ENCODE data around the gene FAAP100. TPM values are rescaled to one million over a fixed set of nuclear protein-coding genes. Genes with fewer than 3 reads are reported as not detected.
"Not testable (repeated sequence)": the region's sequence is repeated elsewhere in the genome, so short reads cannot be mapped to it uniquely, and the experiment has no call there.

The FAAP100 gene
- 12.7 TPM for polyA plus RNA-seq (2012; ENCODE audit: low read depth, missing spikeins)

GRCh38 chr17:81552244-81553017 is at the start of gene FAAP100:
FAAP100 (minus strand) TSS chr17:81552353; CDS start chr17:81552330, 23 bp downstream.
- FAIRE-seq (peak; percentile 81), DNase-seq (ENCODE audit: insufficient read length, low spot score) (peak; percentile 97)
- 0 out of 2 replicates have a peak, but pooled peaks have one; percentile 19 for TF ChIP-seq POU2F2 (IDR thresholded peaks at IDR 0.05; ENCODE audit: low read depth, low read length)
- no peak for TF ChIP-seq SPI1 (IDR thresholded peaks at IDR 0.05; ENCODE audit: low read depth, low read length)
- TF ChIP-seq TAF1 (IDR thresholded peaks at IDR 0.05; ENCODE audit: low read depth, low read length): peak; percentile 91
- peak; percentile 45 for TF ChIP-seq POLR2AphosphoS5 (IDR thresholded peaks at IDR 0.05; ENCODE audit: low read depth, low read length)
- TF ChIP-seq POLR2A (IDR thresholded peaks at IDR 0.05; ENCODE audit: low read depth, low read length): peak; percentile 77

GRCh38 chr17:81601525-81602120 is 49.5 kb upstream of the FAAP100 start:
- DNase-seq (ENCODE audit: insufficient read length, low spot score) (peak; percentile 55), FAIRE-seq (peak; percentile 47)
- TF ChIP-seq SPI1 (IDR thresholded peaks at IDR 0.05; ENCODE audit: low read depth, low read length) (no peak), POLR2A (IDR thresholded peaks at IDR 0.05; ENCODE audit: low read depth, low read length) (no peak), POLR2AphosphoS5 (IDR thresholded peaks at IDR 0.05; ENCODE audit: low read depth, low read length) (no peak), POU2F2 (IDR thresholded peaks at IDR 0.05; ENCODE audit: low read depth, low read length) (no peak), TAF1 (IDR thresholded peaks at IDR 0.05; ENCODE audit: low read depth, low read length) (no peak), PAX5 (IDR thresholded peaks at IDR 0.05; ENCODE audit: insufficient read depth, low read length, severe bottlenecking) (no peak)

- DNase-seq (ENCODE audit: insufficient read length, low spot score) (no peak), FAIRE-seq (no peak)
- TF ChIP-seq TAF1 (IDR thresholded peaks at IDR 0.05; ENCODE audit: low read depth, low read length) (no peak), POLR2A (IDR thresholded peaks at IDR 0.05; ENCODE audit: low read depth, low read length) (no peak)
Observed at GRCh38 chr17:81599719-81600486, 47.8 kb upstream of the FAAP100 start.

- TF ChIP-seq POLR2AphosphoS5 (IDR thresholded peaks at IDR 0.05; ENCODE audit: low read depth, low read length) (no peak), TAF1 (IDR thresholded peaks at IDR 0.05; ENCODE audit: low read depth, low read length) (no peak), PAX5 (IDR thresholded peaks at IDR 0.05; ENCODE audit: insufficient read depth, low read length, severe bottlenecking) (no peak), POU2F2 (IDR thresholded peaks at IDR 0.05; ENCODE audit: low read depth, low read length) (no peak), SPI1 (IDR thresholded peaks at IDR 0.05; ENCODE audit: low read depth, low read length) (no peak), POLR2A (IDR thresholded peaks at IDR 0.05; ENCODE audit: low read depth, low read length) (no peak)
- no peak for DNase-seq (ENCODE audit: insufficient read length, low spot score)
- no peak for FAIRE-seq
Observed at GRCh38 chr17:81593105-81593871, 41.1 kb upstream of the FAAP100 start.

- DNase-seq (ENCODE audit: insufficient read length, low spot score) (no peak), FAIRE-seq (no peak)
- TF ChIP-seq PAX5 (IDR thresholded peaks at IDR 0.05; ENCODE audit: insufficient read depth, low read length, severe bottlenecking) (no peak), TAF1 (IDR thresholded peaks at IDR 0.05; ENCODE audit: low read depth, low read length) (no peak), POLR2A (IDR thresholded peaks at IDR 0.05; ENCODE audit: low read depth, low read length) (no peak), POLR2AphosphoS5 (IDR thresholded peaks at IDR 0.05; ENCODE audit: low read depth, low read length) (no peak), SPI1 (IDR thresholded peaks at IDR 0.05; ENCODE audit: low read depth, low read length) (no peak), POU2F2 (IDR thresholded peaks at IDR 0.05; ENCODE audit: low read depth, low read length) (no peak)
Observed at GRCh38 chr17:81591971-81592370, 39.8 kb upstream of the FAAP100 start.

GRCh38 chr17:81590121-81590520 is 38.0 kb upstream of the FAAP100 start:
- no peak for FAIRE-seq
- no peak for TF ChIP-seq PAX5 (IDR thresholded peaks at IDR 0.05; ENCODE audit: insufficient read depth, low read length, severe bottlenecking)
- no peak for TF ChIP-seq TAF1 (IDR thresholded peaks at IDR 0.05; ENCODE audit: low read depth, low read length)
- no peak for TF ChIP-seq POU2F2 (IDR thresholded peaks at IDR 0.05; ENCODE audit: low read depth, low read length)
- TF ChIP-seq POLR2A (IDR thresholded peaks at IDR 0.05; ENCODE audit: low read depth, low read length): no peak
- no peak for TF ChIP-seq POLR2AphosphoS5 (IDR thresholded peaks at IDR 0.05; ENCODE audit: low read depth, low read length)
- no peak for TF ChIP-seq SPI1 (IDR thresholded peaks at IDR 0.05; ENCODE audit: low read depth, low read length)
- no peak for DNase-seq (ENCODE audit: insufficient read length, low spot score)

GRCh38 chr17:81589612-81590011 is 37.5 kb upstream of the FAAP100 start:
- TF ChIP-seq PAX5 (IDR thresholded peaks at IDR 0.05; ENCODE audit: insufficient read depth, low read length, severe bottlenecking) (no peak), POU2F2 (IDR thresholded peaks at IDR 0.05; ENCODE audit: low read depth, low read length) (no peak), POLR2A (IDR thresholded peaks at IDR 0.05; ENCODE audit: low read depth, low read length) (no peak), POLR2AphosphoS5 (IDR thresholded peaks at IDR 0.05; ENCODE audit: low read depth, low read length) (no peak)
- DNase-seq (ENCODE audit: insufficient read length, low spot score): no peak
- FAIRE-seq: no peak

- DNase-seq (ENCODE audit: insufficient read length, low spot score) (no peak), FAIRE-seq (no peak)
Observed at GRCh38 chr17:81586096-81586495, 33.9 kb upstream of the FAAP100 start.

GRCh38 chr17:81584771-81585170 is 32.6 kb upstream of the FAAP100 start:
- not testable (repeated sequence) for FAIRE-seq; DNase-seq (ENCODE audit: insufficient read length, low spot score)

More at GRCh38 chr17:81586096-81586495, 33.9 kb upstream of the FAAP100 start:
- no peak for TF ChIP-seq POU2F2 (IDR thresholded peaks at IDR 0.05; ENCODE audit: low read depth, low read length)
